ENCODE data around the gene TDP2.

DNA sequence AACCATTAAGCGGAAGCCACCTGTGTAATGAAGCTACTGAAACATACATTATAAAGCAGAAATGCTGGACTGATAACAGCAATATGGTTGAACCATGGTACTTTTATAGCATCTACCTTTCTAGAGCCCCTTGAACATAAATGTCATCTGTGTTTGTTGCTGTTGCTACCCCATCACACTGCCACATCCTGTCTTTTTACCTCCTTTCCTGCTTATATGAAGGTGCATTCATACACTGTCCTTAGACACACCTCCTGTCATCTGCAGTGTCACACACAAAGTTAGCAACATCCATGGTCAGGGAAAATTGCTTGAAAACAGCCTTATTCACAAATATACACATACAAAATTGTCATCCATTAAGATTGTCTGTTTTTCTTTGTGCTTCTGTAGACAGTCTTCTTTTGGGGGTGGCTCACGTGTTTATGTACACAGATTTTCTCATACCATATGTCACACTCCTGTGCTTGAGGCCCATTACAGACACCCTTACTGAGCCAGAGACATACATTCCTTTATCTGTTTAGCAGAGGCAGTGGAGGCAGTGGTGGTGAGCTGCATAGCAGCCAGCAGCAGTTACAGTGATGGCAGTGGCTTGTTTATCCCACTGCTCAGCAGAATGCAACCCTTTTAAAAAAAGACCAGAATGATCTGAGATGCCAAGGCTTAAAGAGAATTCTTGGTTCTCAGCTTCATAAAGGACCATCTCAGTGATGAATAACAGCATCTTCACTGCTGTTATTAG, 26.3 kb upstream of the TDP2 start:
- TF ChIP-seq SUZ12 (IDR thresholded peaks at IDR 0.05; ENCODE audit: extremely low read depth, insufficient read depth, insufficient read length), result no peak
- no peak for TF ChIP-seq YY1 (IDR thresholded peaks at IDR 0.05; ENCODE audit: insufficient read depth, insufficient read length)
- TF ChIP-seq ZNF274 (IDR thresholded peaks at IDR 0.05; ENCODE audit: low read depth, low read length), result no peak
